GM21717 (cell line): ENCODE measurements around the gene RAMP3.
A peak's percentile ranks its signal among the peaks of the same experiment; 100 is the strongest.
"Not testable (repeated sequence)": the region's sequence is repeated elsewhere in the genome, so short reads cannot be mapped to it uniquely, and the experiment has no call there.

Experiments
- ATAC-seq: cut with Tn5 transposase; IDR thresholded peaks from one replicate; pipeline ENCODE4 v1.9.1; 2021; ENCODE audit warnings: mild to moderate bottlenecking, moderate library complexity; ENCODE audit not compliant: unreplicated experiment

RAMP3 gene

DNA sequence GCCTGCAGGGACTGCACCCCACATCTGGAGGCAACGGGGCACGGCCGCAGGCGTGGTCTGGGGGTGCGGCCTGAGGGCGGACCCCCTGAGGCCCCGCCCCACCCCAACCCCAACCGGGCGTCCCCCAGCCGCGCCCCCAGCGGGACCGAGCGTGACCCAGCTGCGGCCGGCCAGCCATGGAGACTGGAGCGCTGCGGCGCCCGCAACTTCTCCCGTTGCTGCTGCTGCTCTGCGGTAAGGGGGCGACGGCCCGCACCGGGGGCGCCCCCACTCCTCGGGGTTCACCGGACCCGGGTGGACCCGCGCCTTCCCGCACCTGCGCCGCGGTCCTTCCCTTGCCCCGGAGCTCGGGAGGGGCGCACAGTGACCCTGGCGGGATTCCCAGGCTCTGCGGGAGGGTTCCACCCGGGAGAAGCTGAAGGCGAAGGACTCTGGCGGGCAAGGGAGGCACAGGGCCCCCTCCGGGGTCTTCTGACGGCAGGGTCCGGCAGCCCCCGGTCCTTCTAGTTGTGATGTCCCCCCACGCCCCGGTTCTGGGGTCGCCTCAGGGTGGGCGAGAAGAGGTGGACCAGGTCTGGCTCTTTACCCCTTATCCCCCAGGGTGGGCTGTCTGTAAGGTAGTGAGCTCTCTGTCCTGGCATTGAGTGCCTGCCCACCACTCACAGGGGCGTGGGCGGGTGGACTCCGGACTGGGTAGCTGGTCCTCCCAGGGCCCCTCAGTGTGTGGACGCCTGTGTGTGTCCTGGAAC, at the start of gene RAMP3:
Gene RAMP3 (plus strand): TSS at position 139 of the 749 bp plus-strand sequence. CDS start 38 bp downstream, at position 177.
- ATAC-seq, result no peak

DNA sequence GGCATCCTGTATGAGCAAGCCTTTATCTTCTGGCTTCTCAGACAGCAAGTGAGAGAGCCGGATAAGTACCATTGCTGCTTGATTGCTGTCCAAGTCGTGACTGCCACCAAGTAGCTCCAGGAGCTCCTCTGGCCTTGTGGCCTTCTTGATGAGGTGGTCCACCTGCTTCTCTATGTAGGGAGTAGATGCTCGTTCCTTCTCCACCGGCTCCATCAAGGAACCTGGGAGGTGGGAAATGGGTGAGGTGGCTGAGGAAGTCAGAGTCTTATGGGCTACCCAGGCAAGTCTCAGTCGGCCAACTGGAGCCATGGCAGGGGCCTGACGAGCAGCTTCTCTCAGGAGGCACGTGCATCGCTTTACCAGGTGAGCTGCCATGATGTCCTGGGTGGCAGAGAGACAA, 48.7 kb upstream of the RAMP3 start:
- ATAC-seq, result no peak

DNA sequence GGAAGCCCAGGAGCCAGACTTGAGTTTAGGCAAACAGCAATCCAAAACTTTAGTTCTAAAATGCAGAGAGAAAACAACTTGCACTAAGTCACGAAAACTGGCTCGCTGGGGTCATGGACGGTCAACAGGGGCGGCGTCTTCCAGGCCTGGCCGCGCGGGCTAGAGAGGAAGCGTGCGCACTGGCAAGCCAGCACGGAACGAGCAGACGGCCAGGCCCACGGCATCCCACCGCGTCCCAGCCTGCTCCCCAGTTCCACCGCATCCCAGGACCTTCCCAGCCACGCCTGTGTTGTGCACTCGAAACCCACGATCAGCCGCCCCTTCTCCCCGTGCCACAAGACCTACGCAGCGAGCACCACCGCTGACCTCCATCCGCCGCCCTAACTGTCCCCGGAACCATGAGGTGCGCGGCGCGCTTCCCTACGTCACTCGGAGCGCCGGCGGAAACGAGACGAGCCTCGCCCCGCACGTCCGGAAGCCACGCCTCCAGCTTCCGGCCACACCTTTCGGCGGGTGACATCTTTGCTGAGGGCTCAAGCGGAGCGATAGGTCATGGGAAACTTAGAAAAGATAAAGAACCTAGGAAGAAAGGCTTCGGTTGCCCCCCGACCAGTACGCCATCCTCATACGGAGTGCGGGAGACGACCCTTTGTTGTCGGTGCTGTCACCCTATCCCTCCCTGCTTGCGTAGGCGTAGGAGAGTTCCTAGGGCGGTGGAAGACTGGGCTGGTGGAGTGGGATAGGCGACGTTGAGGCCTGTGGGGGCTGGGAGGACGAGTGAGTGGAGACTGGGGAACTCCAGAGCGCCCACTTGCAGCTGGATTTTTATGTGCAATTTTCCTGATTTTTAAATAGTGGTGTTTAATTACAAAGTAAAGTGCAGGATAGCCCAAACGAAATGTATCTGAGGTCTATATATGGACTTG, 46.0 kb upstream of the RAMP3 start, which contains the start of gene TBRG4:
Gene TBRG4 (minus strand): TSS at position 400 of the 926 bp plus-strand sequence. CDS start 2,460 bp downstream, outside the sequence.
- peak; percentile 88 for ATAC-seq

DNA sequence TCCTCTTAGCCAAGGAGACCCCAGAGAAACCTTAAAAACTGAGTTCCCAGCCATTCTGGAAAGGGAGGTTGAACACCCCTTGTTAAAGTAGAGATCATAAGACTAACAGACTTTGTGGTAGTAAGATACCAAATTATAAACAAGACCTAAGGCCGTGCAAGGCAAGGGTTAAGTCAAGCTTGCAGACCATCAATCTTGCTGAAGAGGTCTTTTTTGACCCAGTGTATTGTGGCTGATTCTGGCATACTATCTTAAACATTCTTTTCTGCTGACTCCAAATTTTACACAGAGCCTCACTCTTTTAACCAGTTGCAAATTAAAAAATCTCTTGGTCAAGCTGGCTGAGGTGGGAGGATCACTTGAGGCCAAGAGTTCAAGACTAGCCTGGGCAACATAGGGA, 44.9 kb upstream of the RAMP3 start:
- no peak for ATAC-seq

DNA sequence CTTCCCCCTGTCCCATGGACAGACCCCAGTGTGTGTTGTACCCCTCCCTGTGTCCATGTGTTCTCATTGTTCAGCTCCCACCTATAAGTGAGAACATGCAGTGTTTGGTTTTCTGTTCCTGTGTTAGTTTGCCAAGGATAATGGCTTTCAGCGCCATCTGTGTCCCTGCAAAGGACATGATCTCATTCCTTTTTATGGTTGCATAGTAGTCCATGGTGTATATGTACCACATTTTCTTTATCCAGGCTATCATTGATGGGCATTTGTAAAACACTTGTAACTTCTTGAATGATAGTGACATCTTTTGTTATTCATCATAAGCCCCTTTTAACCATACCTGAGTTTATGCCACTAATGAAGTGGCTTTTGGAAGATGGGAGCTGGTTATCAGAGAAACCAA, 43.3 kb upstream of the RAMP3 start:
- not testable (repeated sequence) for ATAC-seq

GRCh38 chr7:45114926-45115325, 42.7 kb upstream of the RAMP3 start:
- no peak for ATAC-seq

GRCh38 chr7:45116048-45116447, 41.5 kb upstream of the RAMP3 start:
- ATAC-seq, result no peak

GRCh38 chr7:45117582-45117981, 40.0 kb upstream of the RAMP3 start:
- ATAC-seq, result no peak

DNA sequence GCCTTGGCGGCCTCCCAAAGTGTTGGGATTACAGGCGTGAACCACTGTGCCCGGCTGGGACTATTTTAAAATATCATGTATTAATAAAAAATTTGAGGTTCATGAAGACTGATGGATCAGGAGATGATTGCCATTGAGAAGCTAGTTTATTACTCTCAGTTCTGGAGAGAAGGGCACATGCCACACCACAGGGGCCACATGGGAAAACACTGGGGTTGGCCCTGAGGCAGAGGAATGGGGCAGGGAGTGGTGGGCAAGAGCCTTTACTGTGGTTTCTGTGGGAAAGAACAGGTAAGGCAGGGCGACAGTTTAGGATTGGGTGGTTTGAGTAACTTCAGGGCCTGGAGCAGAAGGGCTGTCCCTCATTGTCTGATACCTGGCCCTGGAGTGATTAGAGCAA, 39.3 kb upstream of the RAMP3 start:
- ATAC-seq, result no peak

DNA sequence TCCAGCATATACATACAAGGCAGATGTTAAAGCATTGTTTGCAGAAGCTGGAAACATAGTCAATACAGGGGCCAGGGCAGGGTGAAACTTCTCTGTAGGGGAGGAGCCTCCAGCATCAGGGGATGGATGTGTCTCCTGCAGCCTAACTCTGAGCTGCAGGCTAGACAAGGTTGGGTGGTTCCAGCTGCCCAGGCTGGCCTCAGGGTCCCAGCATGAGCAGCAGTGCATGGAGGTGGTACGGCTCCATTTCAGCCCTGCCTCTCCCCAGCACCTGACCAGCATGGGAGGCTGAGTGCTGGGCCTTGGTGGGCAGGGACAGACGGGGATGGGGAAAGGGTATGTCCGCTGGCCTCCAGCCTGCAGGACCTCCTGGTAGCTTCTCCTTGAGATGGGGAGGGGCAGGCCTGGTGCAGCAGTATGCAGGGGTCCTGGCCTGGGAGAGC, 38.7 kb upstream of the RAMP3 start:
- ATAC-seq, result no peak

DNA sequence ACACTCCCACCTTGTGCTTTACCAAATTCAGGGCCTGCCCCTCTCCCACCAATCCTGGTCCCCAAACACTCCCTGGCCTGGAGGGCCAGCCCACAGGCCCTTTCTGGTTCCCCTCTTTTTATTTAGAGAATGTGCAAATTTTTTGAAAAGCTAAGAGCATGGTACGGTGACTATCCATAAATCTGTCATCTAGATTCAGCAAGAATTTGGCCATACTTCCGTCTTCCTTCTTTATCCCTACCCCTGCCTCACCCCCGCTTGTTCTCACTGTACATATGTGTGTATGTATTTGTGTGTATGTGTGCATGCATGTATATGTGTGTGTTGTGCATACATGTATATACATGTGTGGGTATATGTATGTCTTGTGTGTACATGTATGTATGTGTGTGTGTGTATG, 38.0 kb upstream of the RAMP3 start:
- ATAC-seq, result no peak

DNA sequence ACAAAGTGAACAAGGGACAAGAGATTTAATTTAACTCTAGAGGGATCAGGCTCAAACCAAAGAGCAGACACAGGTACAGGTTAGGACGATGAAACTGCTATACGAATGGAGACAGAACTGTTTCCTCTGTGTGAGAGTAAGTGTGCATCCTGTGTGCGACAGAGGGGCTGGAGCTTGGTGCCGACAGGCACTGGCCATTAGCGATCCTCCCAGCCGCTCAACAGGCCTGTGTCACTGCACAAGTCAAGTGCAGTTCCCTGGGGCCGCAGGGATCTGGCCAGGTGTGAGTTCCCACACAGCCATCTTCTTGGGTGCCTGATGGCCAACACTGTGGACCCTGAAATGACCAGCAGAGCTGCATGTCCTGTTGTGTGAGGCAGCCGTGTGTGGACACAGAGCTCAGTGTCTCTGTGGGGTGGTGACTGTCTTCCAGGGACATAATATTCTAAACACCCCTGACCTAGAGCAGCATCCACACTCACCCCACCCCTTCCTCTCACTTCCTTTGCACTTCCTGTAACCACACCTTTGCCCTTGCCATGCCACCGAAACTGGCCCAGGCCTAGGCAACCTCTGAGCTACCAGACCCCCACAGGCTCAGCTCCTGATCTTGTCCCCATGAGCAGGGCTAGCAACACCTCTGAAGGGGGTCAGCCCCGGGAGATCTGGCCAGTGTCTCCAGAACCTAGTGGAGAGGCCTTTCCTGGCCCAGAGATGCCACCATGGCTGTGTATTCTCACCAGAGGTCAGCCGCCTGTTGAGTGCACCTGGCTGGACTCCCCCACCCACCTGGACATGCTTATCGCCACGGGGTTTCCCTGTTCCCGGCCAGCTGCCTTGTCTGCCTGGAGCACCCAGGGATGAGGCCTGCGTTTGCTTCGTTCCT, 34.4 kb upstream of the RAMP3 start:
- ATAC-seq, result no peak

DNA sequence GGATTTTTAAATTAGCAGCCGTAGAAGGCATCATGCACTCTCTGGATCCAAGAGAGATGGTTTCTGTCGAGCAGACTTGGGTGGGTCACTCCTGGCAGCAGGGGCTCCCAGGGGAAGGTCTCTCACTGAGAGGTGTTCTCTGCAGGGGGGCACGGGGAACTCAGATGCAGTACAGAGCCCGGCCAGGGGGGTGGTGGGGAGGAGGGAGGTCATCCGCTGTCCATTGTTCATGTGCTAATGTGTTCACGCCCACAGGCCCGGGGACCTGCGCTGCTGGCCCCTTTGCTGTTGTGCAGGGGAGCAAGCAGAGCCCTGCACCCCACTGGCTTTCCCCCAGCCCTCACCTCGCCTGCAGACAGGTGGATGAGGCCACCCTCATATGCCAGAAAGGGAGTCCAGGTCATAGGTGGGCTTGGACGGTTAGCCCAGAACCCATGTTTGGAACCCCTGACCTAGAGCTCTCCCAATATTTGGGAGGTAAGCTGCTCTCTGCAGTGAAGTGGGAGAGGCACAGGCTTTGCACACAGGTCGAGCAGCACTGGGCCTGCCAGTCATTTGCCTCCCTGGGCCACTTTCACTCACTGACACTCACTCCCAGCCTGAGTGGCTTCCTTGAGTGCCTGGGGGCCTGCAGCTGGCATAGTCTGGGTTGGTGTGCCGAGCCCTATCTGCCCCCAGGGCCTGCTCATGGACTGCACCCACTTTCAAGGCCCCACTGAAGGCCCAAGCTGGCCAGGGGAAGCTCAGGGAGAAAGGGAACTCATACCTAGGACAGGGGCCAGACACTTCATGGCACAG, 33.5 kb upstream of the RAMP3 start:
- no peak for ATAC-seq

DNA sequence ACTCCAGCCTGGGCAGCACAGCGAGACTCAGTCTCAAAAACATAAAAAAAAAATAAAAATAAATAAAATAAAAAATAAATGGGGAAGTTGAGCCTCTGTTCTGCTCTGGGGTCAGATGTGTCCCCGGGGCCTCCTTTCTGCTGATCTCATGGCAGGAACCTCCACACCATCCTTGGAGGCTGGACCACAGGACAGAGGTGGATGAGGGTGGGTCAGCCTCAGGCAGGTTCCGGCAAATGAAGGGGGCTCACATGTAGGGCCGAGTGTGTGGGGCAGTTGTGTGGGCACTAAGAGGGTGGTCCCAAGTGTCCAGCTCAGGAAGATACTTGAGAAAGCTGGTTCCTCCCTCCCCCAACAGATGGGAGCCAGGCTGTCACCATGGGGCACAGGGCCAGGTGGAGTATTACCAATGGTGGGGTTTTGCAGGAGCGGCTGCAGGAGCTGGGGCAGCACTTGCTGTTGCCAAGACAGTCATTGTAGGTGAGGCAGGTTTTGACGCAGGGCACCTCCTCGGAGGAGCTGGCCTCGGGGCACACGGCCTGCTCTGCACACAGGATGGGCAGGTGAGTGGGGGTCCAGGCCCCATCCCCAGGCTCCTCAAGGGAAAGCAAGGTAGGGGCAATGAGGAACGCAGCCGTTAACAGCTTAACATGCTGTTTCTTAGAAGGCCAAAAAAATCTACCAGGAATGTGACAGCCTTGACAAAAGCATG, 32.2 kb upstream of the RAMP3 start:
- no peak for ATAC-seq

DNA sequence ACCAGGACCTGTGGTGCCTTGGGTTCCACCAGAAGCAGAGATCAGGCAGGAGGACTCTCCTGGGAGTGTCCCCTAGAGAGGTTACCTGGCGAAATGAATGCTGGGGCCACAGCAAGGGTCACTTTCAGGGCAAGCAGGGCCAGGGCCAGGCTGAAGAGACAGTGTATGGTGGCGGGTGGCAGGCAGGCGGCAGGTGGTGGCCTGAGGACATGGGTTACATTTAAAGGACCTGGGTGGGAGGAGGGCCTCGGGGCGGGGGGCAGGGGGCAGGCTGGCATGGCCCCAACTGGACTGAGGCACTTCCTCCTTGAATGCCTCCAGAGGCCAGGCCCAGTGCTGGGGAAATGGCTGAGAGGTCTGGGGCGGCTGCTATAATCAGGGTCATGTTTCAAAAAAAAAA, 31.4 kb upstream of the RAMP3 start:
- no peak for ATAC-seq

- ATAC-seq, result no peak
Measured at GRCh38 chr7:45126920-45127319, 30.7 kb upstream of the RAMP3 start.

- no peak for ATAC-seq
Measured at GRCh38 chr7:45129181-45129800, 28.3 kb upstream of the RAMP3 start.

DNA sequence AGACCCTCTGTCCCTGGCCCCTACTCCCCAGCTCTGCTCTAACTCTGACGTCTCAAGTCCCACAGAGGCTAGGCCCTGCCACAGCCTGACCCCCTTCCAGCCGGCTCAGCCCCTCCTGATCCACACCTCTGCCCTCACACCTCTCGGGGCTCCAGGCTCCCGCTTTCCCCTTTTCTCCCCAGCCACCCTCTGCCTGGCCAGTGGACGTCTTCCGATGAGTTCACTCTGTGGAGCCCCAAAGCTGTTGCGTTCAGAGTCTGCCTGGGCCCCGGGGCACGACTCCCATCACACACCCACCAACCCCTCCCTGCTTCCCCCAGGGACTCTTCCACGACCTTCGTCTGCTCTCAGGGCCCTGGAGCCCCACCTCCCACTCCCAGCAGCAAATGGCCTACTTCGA, 27.7 kb upstream of the RAMP3 start:
- no peak for ATAC-seq

DNA sequence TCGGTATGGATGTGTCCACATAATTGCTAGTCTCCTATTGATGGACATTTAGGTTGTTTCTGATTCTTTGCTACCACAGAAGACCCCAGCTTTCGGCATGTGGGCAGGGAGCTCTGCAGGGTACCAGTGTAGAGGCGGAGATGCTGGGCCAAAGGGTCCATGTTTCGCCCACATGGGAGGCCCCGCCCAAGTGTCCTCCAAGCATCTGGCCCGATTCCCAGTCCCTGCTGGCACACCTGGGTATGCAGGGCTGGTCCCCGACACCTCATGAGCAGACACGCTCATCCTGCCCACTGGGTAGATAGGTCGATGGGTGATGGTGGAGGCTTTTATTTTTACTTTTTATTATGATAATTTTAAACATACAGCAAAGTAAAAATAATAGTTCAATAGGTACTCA, 26.7 kb upstream of the RAMP3 start:
- ATAC-seq, result no peak
